Ishikawa (cell line): ENCODE results near the gene VWA3B.

Source experiments
- EGR1 ChIP-seq: IDR thresholded peaks from 2 replicates; pipeline ENCODE4 v1.6.1; 2012
- FOXM1 ChIP-seq: IDR thresholded peaks from 2 replicates; pipeline ENCODE4 v1.6.1; 2012; ENCODE audit warnings: low read depth, borderline replicate concordance
- NFIC ChIP-seq: IDR thresholded peaks from 2 replicates; pipeline ENCODE4 v1.6.1; 2012
- YY1 ChIP-seq: IDR thresholded peaks from 2 replicates; pipeline ENCODE4 v1.6.1; 2012; ENCODE audit warnings: low read depth
- ZBTB7A ChIP-seq: IDR thresholded peaks from 2 replicates; pipeline ENCODE4 v1.6.1; 2012; ENCODE audit warnings: low read depth
- TF ChIP-seq, protein P1 (sequence below): IDR thresholded peaks from 2 replicates; pipeline ENCODE4 v1.6.1; 2012

DNA sequence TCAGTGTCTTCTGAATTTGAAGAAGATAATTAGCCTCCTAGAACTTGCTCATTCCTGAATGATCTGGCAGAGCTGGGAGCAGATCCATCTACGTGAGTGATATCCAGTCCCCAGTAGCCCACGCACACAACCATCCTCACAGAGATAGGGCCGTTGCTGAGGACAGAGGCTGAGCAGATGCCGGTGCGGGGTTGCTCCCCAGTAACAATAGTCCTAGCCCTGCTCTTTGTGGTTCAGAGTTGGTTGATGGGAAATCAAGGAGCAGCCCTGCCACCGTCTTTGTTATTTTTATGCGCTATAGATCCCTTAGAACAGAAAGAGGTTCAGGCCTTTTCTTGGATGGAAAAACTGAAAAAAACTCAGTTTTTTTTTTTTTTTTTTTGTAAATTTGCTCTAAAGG is 69.3 kb downstream of the VWA3B start:
- TF ChIP-seq NFIC (no peak), FOXM1 (no peak), EGR1 (no peak), YY1 (no peak), ZBTB7A (no peak)
- TF ChIP-seq, protein P1, sequence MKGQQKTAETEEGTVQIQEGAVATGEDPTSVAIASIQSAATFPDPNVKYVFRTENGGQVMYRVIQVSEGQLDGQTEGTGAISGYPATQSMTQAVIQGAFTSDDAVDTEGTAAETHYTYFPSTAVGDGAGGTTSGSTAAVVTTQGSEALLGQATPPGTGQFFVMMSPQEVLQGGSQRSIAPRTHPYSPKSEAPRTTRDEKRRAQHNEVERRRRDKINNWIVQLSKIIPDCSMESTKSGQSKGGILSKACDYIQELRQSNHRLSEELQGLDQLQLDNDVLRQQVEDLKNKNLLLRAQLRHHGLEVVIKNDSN: no peak
